HG03521 (cell line): Measurements from ENCODE around the gene SYK.
A peak's percentile ranks its signal among the peaks of the same experiment; 100 is the strongest.

Experiments
- ATAC-seq: cut with Tn5 transposase; IDR thresholded peaks from one replicate; pipeline ENCODE4 v1.9.1; 2021; ENCODE audit warnings: mild to moderate bottlenecking, moderate library complexity; ENCODE audit not compliant: unreplicated experiment

Gene SYK

GRCh38 chr9:90821697-90822096 lies 20.1 kb downstream of the SYK start:
- no peak for ATAC-seq

GRCh38 chr9:90822866-90823265 lies 21.2 kb downstream of the SYK start:
- no peak for ATAC-seq

GRCh38 chr9:90825586-90825985 lies 24.0 kb downstream of the SYK start:
- ATAC-seq = no peak

GRCh38 chr9:90826326-90827020 lies 24.9 kb downstream of the SYK start:
- no peak for ATAC-seq

GRCh38 chr9:90827181-90827871 lies 25.7 kb downstream of the SYK start:
- peak; percentile 52 for ATAC-seq

GRCh38 chr9:90830051-90830450 lies 28.4 kb downstream of the SYK start:
- ATAC-seq = no peak

GRCh38 chr9:90830977-90831376 lies 29.4 kb downstream of the SYK start:
- ATAC-seq = no peak

GRCh38 chr9:90832261-90832660 lies 30.6 kb downstream of the SYK start:
- ATAC-seq = no peak

- no peak for ATAC-seq
Observed at GRCh38 chr9:90834828-90835595, 33.4 kb downstream of the SYK start.

- no peak for ATAC-seq
Observed at GRCh38 chr9:90836411-90837080, 34.9 kb downstream of the SYK start.

GRCh38 chr9:90838098-90838497 lies 36.5 kb downstream of the SYK start:
- no peak for ATAC-seq

- no peak for ATAC-seq
Observed at GRCh38 chr9:90838581-90839154, 37.0 kb downstream of the SYK start.

- ATAC-seq = no peak
Observed at GRCh38 chr9:90839183-90839728, 37.6 kb downstream of the SYK start.

GRCh38 chr9:90840696-90841095 lies 39.1 kb downstream of the SYK start:
- ATAC-seq = no peak

- ATAC-seq = no peak
Observed at GRCh38 chr9:90841213-90841612, 39.6 kb downstream of the SYK start.

- no peak for ATAC-seq
Observed at GRCh38 chr9:90841615-90842014, 40.0 kb downstream of the SYK start.

- ATAC-seq = no peak
Observed at GRCh38 chr9:90842176-90842777, 40.7 kb downstream of the SYK start.

- ATAC-seq = no peak
Observed at GRCh38 chr9:90842996-90843395, 41.4 kb downstream of the SYK start.

GRCh38 chr9:90843525-90843924 lies 41.9 kb downstream of the SYK start:
- ATAC-seq = no peak

- no peak for ATAC-seq
Observed at GRCh38 chr9:90844326-90844725, 42.7 kb downstream of the SYK start.
